ENCODE data around the gene TM4SF5.

Gene TM4SF5

GRCh38 chr17:4772235-4772613 lies 538 bp downstream of the TM4SF5 start:
- Mint-ChIP-seq H3K4me3 (no peak overlapping the region), H3K4me1 (peaks cover 8% of the 10 kb centered on the region), H3K36me3 (no peaks in the 10 kb centered on the region), H3K27ac (no peak overlapping the region), H3K9me3 (no peaks in the 10 kb centered on the region)
- no peak for DNase-seq (ENCODE audit: low spot score in 2 of 2)
- ATAC-seq, result no peak

- no peak for DNase-seq (ENCODE audit: low spot score in 2 of 2)
- Mint-ChIP-seq H3K36me3 (no peaks in the 10 kb centered on the region), H3K4me1 (peaks cover 6% of the 10 kb centered on the region), H3K4me3 (no peak overlapping the region), H3K27ac (no peak overlapping the region), H3K9me3 (no peaks in the 10 kb centered on the region)
- ATAC-seq, result no peak
Measured at GRCh38 chr17:4777969-4778760, 6.5 kb downstream of the TM4SF5 start.

GRCh38 chr17:4780325-4780955 lies 8.8 kb downstream of the TM4SF5 start:
- Mint-ChIP-seq H3K4me1 (peaks cover 8% of the 10 kb centered on the region), H3K4me3 (no peak overlapping the region), H3K27ac (no peak overlapping the region), H3K9me3 (no peaks in the 10 kb centered on the region), H3K36me3 (no peaks in the 10 kb centered on the region)
- ATAC-seq (no peak), DNase-seq (ENCODE audit: low spot score in 2 of 2) (no peak)

GRCh38 chr17:4782652-4783051 lies 11.0 kb downstream of the TM4SF5 start:
- H3K4me3 Mint-ChIP-seq, result no peak overlapping the region
- peaks cover 15% of the 10 kb centered on the region for H3K4me1 Mint-ChIP-seq
- H3K36me3 Mint-ChIP-seq, result no peaks in the 10 kb centered on the region
- H3K9me3 Mint-ChIP-seq, result no peaks in the 10 kb centered on the region
- ATAC-seq (no peak), DNase-seq (ENCODE audit: low spot score in 2 of 2) (no peak)
- H3K27ac Mint-ChIP-seq, result no peak overlapping the region

- DNase-seq (ENCODE audit: low spot score in 2 of 2) (no peak), ATAC-seq (no peak)
- no peak overlapping the region for H3K27ac Mint-ChIP-seq
- no peaks in the 10 kb centered on the region for H3K36me3 Mint-ChIP-seq
- no peaks in the 10 kb centered on the region for H3K9me3 Mint-ChIP-seq
- H3K4me1 Mint-ChIP-seq, result peaks cover 18% of the 10 kb centered on the region
- H3K4me3 Mint-ChIP-seq, result peak overlapping the region; percentile 26
Measured at GRCh38 chr17:4785311-4786105, 13.8 kb downstream of the TM4SF5 start.

- Mint-ChIP-seq H3K36me3 (no peaks in the 10 kb centered on the region), H3K4me3 (peak within 1 kb of the TSS; percentile 26), H3K4me1 (peaks cover 24% of the 10 kb centered on the region), H3K9me3 (no peaks in the 10 kb centered on the region), H3K27ac (no peak within 1 kb of the TSS)
- no peak for ATAC-seq
- DNase-seq (ENCODE audit: low spot score in 2 of 2), result no peak
Measured at GRCh38 chr17:4786106-4786511, 14.4 kb downstream of the TM4SF5 start, which contains the start of gene VMO1. VMO1 (minus strand) TSS chr17:4786364; CDS start chr17:4786352, 12 bp downstream.

- Mint-ChIP-seq H3K4me1 (peaks cover 28% of the 10 kb centered on the region), H3K36me3 (no peaks in the 10 kb centered on the region), H3K27ac (no peak overlapping the region), H3K9me3 (no peaks in the 10 kb centered on the region), H3K4me3 (peak overlapping the region; percentile 24)
- DNase-seq (ENCODE audit: low spot score in 2 of 2), result no peak
- no peak for ATAC-seq
Measured at GRCh38 chr17:4786516-4786915, 14.8 kb downstream of the TM4SF5 start.

- ATAC-seq, result no peak
- no peaks in the 10 kb centered on the region for H3K36me3 Mint-ChIP-seq
- no peak overlapping the region for H3K27ac Mint-ChIP-seq
Measured at GRCh38 chr17:4788159-4788806, 16.6 kb downstream of the TM4SF5 start.

GRCh38 chr17:4788807-4789700 lies 17.4 kb downstream of the TM4SF5 start, which contains the start of gene GLTPD2:
GLTPD2 (plus strand) TSS chr17:4788964; CDS start chr17:4789012, 48 bp downstream.
- DNase-seq (ENCODE audit: low spot score in 2 of 2) (no peak), ATAC-seq (no peak)
- Mint-ChIP-seq H3K36me3 (no peaks in the 10 kb centered on the region), H3K4me1 (peaks cover 23% of the 10 kb centered on the region), H3K9me3 (no peaks in the 10 kb centered on the region), H3K27ac (no peak within 1 kb of the TSS), H3K4me3 (peak within 1 kb of the TSS; percentile 80)

More at GRCh38 chr17:4788159-4788806, 16.6 kb downstream of the TM4SF5 start:
- H3K9me3 Mint-ChIP-seq, result no peaks in the 10 kb centered on the region
- no peak for DNase-seq (ENCODE audit: low spot score in 2 of 2)
- H3K4me1 Mint-ChIP-seq, result peaks cover 23% of the 10 kb centered on the region
- peak overlapping the region; percentile 80 for H3K4me3 Mint-ChIP-seq

GRCh38 chr17:4789701-4789950 lies 17.9 kb downstream of the TM4SF5 start:
- DNase-seq (ENCODE audit: low spot score in 2 of 2) (no peak), ATAC-seq (no peak)
- H3K9me3 Mint-ChIP-seq, result no peaks in the 10 kb centered on the region
- peak overlapping the region; percentile 80 for H3K4me3 Mint-ChIP-seq
- no peaks in the 10 kb centered on the region for H3K36me3 Mint-ChIP-seq
- no peak overlapping the region for H3K27ac Mint-ChIP-seq
- H3K4me1 Mint-ChIP-seq, result peaks cover 23% of the 10 kb centered on the region

- Mint-ChIP-seq H3K9me3 (no peaks in the 10 kb centered on the region), H3K4me3 (peak overlapping the region; percentile 80), H3K27ac (peak overlapping the region; percentile 89), H3K4me1 (peaks cover 23% of the 10 kb centered on the region), H3K36me3 (no peaks in the 10 kb centered on the region)
- peak; percentile 79 to 92 for DNase-seq (ENCODE audit: low spot score in 2 of 2)
- ATAC-seq, result peak; percentile 91
Measured at GRCh38 chr17:4789951-4790704, 18.4 kb downstream of the TM4SF5 start.

GRCh38 chr17:4790705-4791088 lies 19.0 kb downstream of the TM4SF5 start:
- peaks cover 20% of the 10 kb centered on the region for H3K4me1 Mint-ChIP-seq
- no peak for DNase-seq (ENCODE audit: low spot score in 2 of 2)
- H3K36me3 Mint-ChIP-seq, result peaks cover 1% of the 10 kb centered on the region
- H3K4me3 Mint-ChIP-seq, result peak overlapping the region; percentile 80
- H3K9me3 Mint-ChIP-seq, result no peaks in the 10 kb centered on the region
- peak overlapping the region; percentile 89 for H3K27ac Mint-ChIP-seq
- no peak for ATAC-seq

GRCh38 chr17:4795168-4795567 lies 23.5 kb downstream of the TM4SF5 start:
- Mint-ChIP-seq H3K9me3 (no peaks in the 10 kb centered on the region), H3K27ac (no peak overlapping the region), H3K4me1 (peaks cover 27% of the 10 kb centered on the region), H3K4me3 (peak overlapping the region; percentile 96), H3K36me3 (peaks cover 36% of the 10 kb centered on the region)
- no peak for DNase-seq (ENCODE audit: low spot score in 2 of 2)
- ATAC-seq, result no peak

- peak; percentile 42 for ATAC-seq
- Mint-ChIP-seq H3K9me3 (no peaks in the 10 kb centered on the region), H3K27ac (peak overlapping the region; percentile 98), H3K36me3 (peaks cover 44% of the 10 kb centered on the region), H3K4me3 (peak overlapping the region; percentile 96), H3K4me1 (peaks cover 25% of the 10 kb centered on the region)
- peak in 1 of 2 donors; percentile 59 for DNase-seq (ENCODE audit: low spot score in 2 of 2)
Measured at GRCh38 chr17:4796552-4796920, 24.9 kb downstream of the TM4SF5 start.
